ENCODE measurements around the gene NANOGP8. TPM values are rescaled to one million over a fixed set of nuclear protein-coding genes. Genes with fewer than 3 reads are reported as not detected.
A peak's percentile ranks its signal among the peaks of the same experiment; 100 is the strongest.
"Not testable (repeated sequence)": the region's sequence is repeated elsewhere in the genome, so short reads cannot be mapped to it uniquely, and the experiment has no call there.

Gene NANOGP8
- total RNA-seq, result 0.32 TPM in 1 of 2 replicates, not detected in the other

- DNase-seq (ENCODE audit: low read depth); H3K4me3 ChIP-seq (ENCODE audit: low read depth, low read length): not testable (repeated sequence)
Measured at GRCh38 chr15:35085176-35085919, at the start of gene NANOGP8. NANOGP8 (minus strand) TSS chr15:35085295; CDS start chr15:35085110, 185 bp downstream.

GRCh38 chr15:35134299-35134698 lies 49.2 kb upstream of the NANOGP8 start:
- TF ChIP-seq, protein P1, sequence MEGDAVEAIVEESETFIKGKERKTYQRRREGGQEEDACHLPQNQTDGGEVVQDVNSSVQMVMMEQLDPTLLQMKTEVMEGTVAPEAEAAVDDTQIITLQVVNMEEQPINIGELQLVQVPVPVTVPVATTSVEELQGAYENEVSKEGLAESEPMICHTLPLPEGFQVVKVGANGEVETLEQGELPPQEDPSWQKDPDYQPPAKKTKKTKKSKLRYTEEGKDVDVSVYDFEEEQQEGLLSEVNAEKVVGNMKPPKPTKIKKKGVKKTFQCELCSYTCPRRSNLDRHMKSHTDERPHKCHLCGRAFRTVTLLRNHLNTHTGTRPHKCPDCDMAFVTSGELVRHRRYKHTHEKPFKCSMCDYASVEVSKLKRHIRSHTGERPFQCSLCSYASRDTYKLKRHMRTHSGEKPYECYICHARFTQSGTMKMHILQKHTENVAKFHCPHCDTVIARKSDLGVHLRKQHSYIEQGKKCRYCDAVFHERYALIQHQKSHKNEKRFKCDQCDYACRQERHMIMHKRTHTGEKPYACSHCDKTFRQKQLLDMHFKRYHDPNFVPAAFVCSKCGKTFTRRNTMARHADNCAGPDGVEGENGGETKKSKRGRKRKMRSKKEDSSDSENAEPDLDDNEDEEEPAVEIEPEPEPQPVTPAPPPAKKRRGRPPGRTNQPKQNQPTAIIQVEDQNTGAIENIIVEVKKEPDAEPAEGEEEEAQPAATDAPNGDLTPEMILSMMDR (IDR thresholded peaks at IDR 0.05; ENCODE audit: insufficient read depth, low read depth, low read length), result no peak
- peak; percentile 14 for DNase-seq (ENCODE audit: low read depth)
- no peak overlapping the region for H3K4me3 ChIP-seq (ENCODE audit: low read depth, low read length)

GRCh38 chr15:35130245-35130644 lies 45.1 kb upstream of the NANOGP8 start:
- TF ChIP-seq, protein P1 (IDR thresholded peaks at IDR 0.05; ENCODE audit: insufficient read depth, low read depth, low read length), result no peak
- no peak overlapping the region for H3K4me3 ChIP-seq (ENCODE audit: low read depth, low read length)
- DNase-seq (ENCODE audit: low read depth), result no peak

DNA sequence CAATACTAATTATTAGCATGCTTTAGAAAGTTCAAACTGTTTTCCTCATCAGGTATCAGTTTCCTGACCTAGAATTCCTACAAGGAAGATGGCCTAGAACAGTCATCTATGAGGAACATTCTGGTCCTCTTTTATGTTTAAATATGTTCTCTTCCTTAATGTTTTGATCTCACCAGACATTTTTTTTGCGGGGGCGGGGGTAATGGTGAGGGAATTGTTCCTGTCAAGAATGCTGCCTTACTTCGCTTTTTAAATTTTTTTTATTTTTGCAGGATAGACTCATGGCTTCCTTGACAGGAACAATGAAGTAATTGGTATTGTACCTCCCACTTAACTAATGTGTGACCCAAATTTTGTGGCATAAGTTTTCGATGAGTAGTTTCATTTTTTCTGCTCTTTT lies 44.3 kb upstream of the NANOGP8 start:
- DNase-seq (ENCODE audit: low read depth), result no peak
- TF ChIP-seq, protein P1 (IDR thresholded peaks at IDR 0.05; ENCODE audit: insufficient read depth, low read depth, low read length), result no peak
- no peak overlapping the region for H3K4me3 ChIP-seq (ENCODE audit: low read depth, low read length)

DNA sequence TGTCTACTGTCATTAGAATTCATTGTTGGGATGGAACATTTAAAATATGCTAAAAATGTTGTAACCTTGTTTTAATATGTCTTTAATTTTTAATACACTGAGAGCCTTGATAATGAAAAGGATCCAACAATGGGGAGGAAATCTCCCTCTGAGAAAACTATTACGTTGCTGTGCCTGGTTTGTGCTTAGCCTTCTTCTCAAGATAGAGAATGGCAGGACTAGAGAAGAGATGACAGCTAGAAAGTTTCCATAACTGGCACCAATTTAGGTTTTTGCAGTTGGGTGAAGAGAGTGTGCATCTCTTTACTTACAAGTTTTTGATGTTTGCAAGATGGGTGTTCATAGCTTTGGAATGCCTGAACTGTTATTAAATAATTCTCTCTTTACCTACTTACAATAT lies 42.6 kb upstream of the NANOGP8 start:
- H3K4me3 ChIP-seq (ENCODE audit: low read depth, low read length), result no peak overlapping the region
- TF ChIP-seq, protein P1 (IDR thresholded peaks at IDR 0.05; ENCODE audit: insufficient read depth, low read depth, low read length), result no peak
- DNase-seq (ENCODE audit: low read depth), result no peak

DNA sequence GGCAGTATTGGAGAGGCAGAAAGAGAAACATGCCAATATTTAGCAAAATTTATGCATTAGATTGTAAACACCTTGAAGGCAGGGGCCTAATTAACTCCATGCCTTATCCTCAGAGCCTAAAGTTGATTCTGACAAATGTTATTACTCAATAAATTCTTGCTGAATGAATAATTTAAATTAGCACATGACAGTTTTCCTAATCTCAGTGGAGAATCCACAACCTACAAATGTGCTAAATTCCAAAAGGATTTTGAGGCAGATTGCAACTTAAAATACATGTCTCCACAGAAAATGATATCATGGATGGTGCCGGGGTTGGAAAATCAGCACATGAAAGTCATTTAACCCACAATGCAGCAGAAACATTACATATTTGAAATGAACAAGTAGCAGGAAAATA lies 41.1 kb upstream of the NANOGP8 start:
- no peak overlapping the region for H3K4me3 ChIP-seq (ENCODE audit: low read depth, low read length)
- DNase-seq (ENCODE audit: low read depth), result no peak
- TF ChIP-seq, protein P1 (IDR thresholded peaks at IDR 0.05; ENCODE audit: insufficient read depth, low read depth, low read length), result no peak

- TF ChIP-seq, protein P1 (IDR thresholded peaks at IDR 0.05; ENCODE audit: insufficient read depth, low read depth, low read length), result no peak
- no peak overlapping the region for H3K4me3 ChIP-seq (ENCODE audit: low read depth, low read length)
- peak; percentile 32 for DNase-seq (ENCODE audit: low read depth)
Measured at GRCh38 chr15:35123743-35124142, 38.6 kb upstream of the NANOGP8 start.

All from fibroblast of villous mesenchyme (primary cell).